K562 (cell line): ENCODE results near the gene CDK5RAP3. TPM values are rescaled to one million over a fixed set of nuclear protein-coding genes. Genes with fewer than 3 reads are reported as not detected.

Experiments used
- ATAC-seq: fragments of 200-7000 bp; cut with Tn5 transposase; 3 replicates; pipeline ENCODE4 v1.9.1; 2020; ENCODE audit warnings: moderate library complexity
- BruUV-seq: library from RNA; stranded (reverse); fragments of 400-500 nt; replicated peaks from 2 replicates; lab custom pipeline; 2021; lab: Mats Ljungman, UMichigan
- CTCF ChIA-PET: fragments of 300-600 bp; formaldehyde crosslinking; extraction: SDS; loops from one replicate; lab custom pipeline; 2021; ENCODE audit warnings: low intra/inter-chr PET ratio; lab: Yijun Ruan, JAX
- POLR2A ChIA-PET: fragments of 300-600, 350-650 bp; sonication (Branson Sonifier 250); formaldehyde crosslinking; extraction: SDS; loops from one replicate; lab custom pipeline; 2021; ENCODE audit warnings: antibody characterized with exemption, inconsistent platforms; lab: Yijun Ruan, JAX
- DNase-seq, 4 experiments: peaks; one replicate each; pipeline versions ENCODE4 v3.0.0 to v3.0.0-alpha.2; 2011 to 2018; ENCODE audit warnings: low spot score in 3 of 4, mixed read lengths in 3 of 4; ENCODE audit errors: extremely low read depth in 1 of 4
- FAIRE-seq: peaks from 2 replicates; lab custom pipeline; 2011; peaks lifted over from hg19 to GRCh38; lab: Jason Lieb, UNC
- H2AFZ ChIP-seq: 2 replicates; pipeline ENCODE4 v1.6.0; 2011; ENCODE audit warnings: low read depth, low read length, control low read depth, inconsistent platforms
- H3K27ac ChIP-seq: fragments of 200-600 bp; 3 replicates; pipeline ENCODE4 v1.8.0; 2011; ENCODE audit warnings: low read depth, mild to moderate bottlenecking, control low read depth, inconsistent platforms, low read length, moderate library complexity, mixed read lengths; ENCODE audit errors: extremely low read depth
- H3K27me3 ChIP-seq, 2 experiments: fragments of 300-600 bp in 1 of 2; 2 replicates in 1 of 2; 3 replicates in 1 of 2; pipeline versions ENCODE4 v1.6.0 to v1.8.0; 2011; ENCODE audit warnings: inconsistent platforms in 2 of 2, low read length in 2 of 2, mild to moderate bottlenecking in 1 of 2, mixed read lengths in 1 of 2, moderate library complexity in 1 of 2; ENCODE audit not compliant: control insufficient read depth in 2 of 2, insufficient read depth in 2 of 2
- H3K36me3 ChIP-seq: fragments of 300-600 bp; 3 replicates; pipeline ENCODE4 v1.8.0; 2011; ENCODE audit warnings: mild to moderate bottlenecking, low read length, inconsistent platforms; ENCODE audit not compliant: control insufficient read depth, insufficient read depth
- H3K4me1 ChIP-seq, 2 experiments: fragments of 200-600 bp in 1 of 2; replicated peaks in 1 of 2; 2 replicates in 1 of 2; 3 replicates in 1 of 2; pipeline versions ENCODE4 v1.5.1 to v1.8.0; 2011; ENCODE audit warnings: inconsistent platforms in 2 of 2, low read length in 2 of 2, mild to moderate bottlenecking in 1 of 2, mixed read lengths in 1 of 2, moderate library complexity in 1 of 2; ENCODE audit not compliant: control insufficient read depth in 2 of 2, insufficient read depth in 2 of 2
- H3K4me2 ChIP-seq: 2 replicates; pipeline ENCODE4 v1.6.1; 2011; ENCODE audit warnings: low read length, control low read depth, inconsistent platforms, mixed read lengths; ENCODE audit not compliant: insufficient read depth
- H3K4me3 ChIP-seq: fragments of 200-600 bp; sonication (generic), shearing (Covaris generic); 2 replicates; pipeline ENCODE4 v1.5.1; 2016; ENCODE audit warnings: control low read depth, inconsistent platforms
- H3K79me2 ChIP-seq: fragments of 200-600 bp; 3 replicates; pipeline ENCODE4 v1.8.0; 2011; ENCODE audit warnings: low read length, inconsistent platforms; ENCODE audit not compliant: control insufficient read depth, insufficient read depth
- H3K9ac ChIP-seq, 2 experiments: 2 replicates each; pipeline versions ENCODE4 v1.6.0 to v1.6.1; 2011; ENCODE audit warnings: low read depth in 2 of 2, low read length in 2 of 2, control low read depth in 1 of 2, inconsistent platforms in 1 of 2, mild to moderate bottlenecking in 1 of 2, mixed read lengths in 1 of 2; ENCODE audit not compliant: insufficient read depth in 1 of 2
- H3K9me1 ChIP-seq: one replicate; pipeline ENCODE4 v1.6.0; 2011; ENCODE audit warnings: inconsistent platforms, mild to moderate bottlenecking, low read length, moderate library complexity; ENCODE audit not compliant: control insufficient read depth, insufficient read depth
- H3K9me3 ChIP-seq: replicated peaks from 2 replicates; pipeline ENCODE4 v1.5.1; 2011; ENCODE audit warnings: low read depth, low read length, inconsistent platforms; ENCODE audit not compliant: control insufficient read depth, insufficient read depth
- H4K20me1 ChIP-seq: replicated peaks from 2 replicates; pipeline ENCODE4 v1.6.1; 2011; ENCODE audit warnings: low read length, inconsistent platforms, mixed read lengths; ENCODE audit not compliant: control insufficient read depth, insufficient read depth
- BCOR ChIP-seq: fragments of 450-650 bp; IDR thresholded peaks from 2 replicates; pipeline ENCODE4 v1.6.1; 2016
- CEBPB ChIP-seq: fragments of 450-650 bp; IDR thresholded peaks from 2 replicates; pipeline ENCODE4 v1.6.1; 2016; ENCODE audit warnings: missing genetic modification characterization, missing compliant biosample characterization
- GABPB1 ChIP-seq: sonication (generic); formaldehyde crosslinking; IDR thresholded peaks from 2 replicates; pipeline ENCODE4 v1.8.0; 2022; ENCODE audit warnings: mild to moderate bottlenecking, missing genetic modification reagents
- PRPF4 ChIP-seq: fragments of 200-400 bp; formaldehyde crosslinking; IDR thresholded peaks from one replicate; pipeline ENCODE4 v1.6.1; 2017; ENCODE audit warnings: low read length, low read depth, mild to moderate bottlenecking; ENCODE audit not compliant: insufficient read depth, poor library complexity, severe bottlenecking
- SMAD3 ChIP-seq: fragments of 450-650 bp; formaldehyde crosslinking; conservative IDR thresholded peaks from 2 replicates; pipeline ENCODE4 v1.4.0; 2020; ENCODE audit warnings: mild to moderate bottlenecking
- SOX6 ChIP-seq: fragments of 450-650 bp; IDR thresholded peaks from 2 replicates; pipeline ENCODE4 v1.6.1; 2014; ENCODE audit warnings: mild to moderate bottlenecking
- TEAD1 ChIP-seq, 2 experiments: fragments of 450-650 bp in 1 of 2; sonication (generic) in 1 of 2; formaldehyde crosslinking; IDR thresholded peaks; 2 replicates each; pipeline versions ENCODE4 v1.4.0 to v1.8.0; 2020 to 2022; ENCODE audit warnings: mild to moderate bottlenecking in 2 of 2, missing genetic modification reagents in 1 of 2
- ZBED1 ChIP-seq: IDR thresholded peaks from 2 replicates; pipeline ENCODE4 v1.6.1; 2014
- WGBS: fragments of 100-300 bp; shearing (Covaris generic); methylation state at CpG from one replicate; pipeline ENCODE4 v1.1.6; 2016; ENCODE audit warnings: low coverage, mixed read lengths; ENCODE audit not compliant: insufficient coverage; ENCODE audit errors: missing lambda C conversion rate; 5-methylcytosine and 5-hydroxymethylcytosine counted together
- in situ Hi-C: fragments of 300-500 bp; cut with MboI; formaldehyde crosslinking; loops from 4 replicates; pipeline ENCODE4 v1.15.0; 2018; ENCODE audit warnings: inconsistent platforms, mixed read lengths
- intact Hi-C: fragments of 100-400 bp; cut with micrococcal nuclease; formaldehyde crosslinking; loops from 2 replicates; pipeline ENCODE4 v1.14.2; 2022
- polyA plus RNA-seq, 8 experiments: library from polyadenylated mRNA; depleted of rRNA in 4 of 8; stranded (reverse) in 5 of 8; unstranded in 3 of 8; fragments of >200 nt; fragmentation: Nextera tagmentation in 2 of 8; fragmentation: Illumina TruSeq in 1 of 8; extraction: Ambion mirVana in 2 of 8; extraction: Trizol in 1 of 8; gene quantifications; 2 replicates each; pipeline versions ENCODE4 v1.2.1 to v1.2.3, GENCODE V29; 2011 to 2014; ENCODE audit warnings: inconsistent platforms in 1 of 8, missing spikeins in 1 of 8
- total RNA-seq, 7 experiments: library from RNA; depleted of rRNA in 6 of 7; stranded (reverse); fragments of >200 nt in 6 of 7; fragmentation: Illumina TruSeq in 2 of 7; extraction: Trizol in 2 of 7; gene quantifications; 2 replicates each; pipeline versions ENCODE4 v1.2.1 to v1.2.3, GENCODE V29; 2011 to 2021; ENCODE audit warnings: low replicate concordance in 1 of 7
- TF ChIP-seq, protein P1 (sequence below): sonication (generic); formaldehyde crosslinking; IDR thresholded peaks from 2 replicates; pipeline ENCODE4 v1.8.0; 2023; ENCODE audit warnings: mild to moderate bottlenecking, missing genetic modification reagents
- TF ChIP-seq, protein P2 (sequence below), 2 experiments: fragments of 450-650 bp; IDR thresholded peaks; 2 replicates each; pipeline ENCODE4 v1.6.1; 2018; ENCODE audit warnings: mild to moderate bottlenecking in 2 of 2, low read depth in 1 of 2; ENCODE audit not compliant: partially characterized antibody in 2 of 2
- TF ChIP-seq, protein P3 (sequence below): fragments of 450-650 bp; IDR thresholded peaks from 2 replicates; pipeline ENCODE4 v1.7.1; 2018; ENCODE audit warnings: mild to moderate bottlenecking, low read depth; ENCODE audit not compliant: partially characterized antibody

The CDK5RAP3 gene
- total and polyA plus RNA-seq, 9 of the 15 experiments (the other 6 are each of a cell fraction or from before 2014, with no cell fraction given) = 44.2 to 202 (median 91.5) TPM

DNA sequence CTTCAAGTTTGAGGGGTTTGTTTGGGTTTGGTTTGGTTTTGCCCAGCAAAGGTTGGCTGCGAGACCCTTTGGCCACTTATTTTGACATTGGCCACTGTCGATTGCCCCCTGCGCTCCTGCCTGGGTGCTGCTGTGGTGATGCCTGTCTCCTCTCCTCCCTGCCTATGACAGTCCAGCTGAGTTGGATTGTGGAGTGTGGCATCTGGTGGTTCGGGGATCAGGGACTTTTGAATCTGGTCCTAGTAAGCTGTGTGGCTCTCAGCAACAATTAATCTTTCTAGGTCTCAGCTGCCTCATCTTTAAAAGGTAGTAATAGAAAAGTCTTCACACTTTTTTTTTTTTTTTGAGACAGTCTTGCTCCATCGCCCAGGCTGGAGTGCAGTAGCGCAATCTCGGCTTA lies 27.1 kb downstream of the CDK5RAP3 start:
- H4K20me1 ChIP-seq = no peaks in the 10 kb centered on the region
- 54% methylated on average over 6 of the region's 7 CpGs for WGBS
- intact Hi-C loops (no loop called here), in situ Hi-C loops (no loop called here)
- H3K36me3 ChIP-seq = no peaks in the 10 kb centered on the region
- ChIA-PET POLR2A (interaction anchor here (1.0 kb wide), 1 partner anchor 10 kb away, joined by 3 read pairs; no protein-coding TSS in a partner anchor), CTCF (no interaction called here)
- H3K79me2 ChIP-seq = no peaks in the 10 kb centered on the region
- H3K27ac ChIP-seq = no peak overlapping the region
- BruUV-seq = no TSS peak
- H3K4me3 ChIP-seq = no peak overlapping the region
- DNase-seq = no peak
- ATAC-seq = no peak
- no peak for FAIRE-seq
- no peaks in the 10 kb centered on the region for H3K9me1 ChIP-seq
- H3K9me3 ChIP-seq = no peaks in the 10 kb centered on the region
- H3K27me3 ChIP-seq = no peaks in the 10 kb centered on the region
- H3K9ac ChIP-seq = no peak overlapping the region
- H2AFZ ChIP-seq = no peak overlapping the region
- H3K4me1 ChIP-seq = peaks cover 24 to 30% of the 10 kb centered on the region in 2 experiments
- H3K4me2 ChIP-seq = no peak overlapping the region
- TF ChIP-seq, protein P1, sequence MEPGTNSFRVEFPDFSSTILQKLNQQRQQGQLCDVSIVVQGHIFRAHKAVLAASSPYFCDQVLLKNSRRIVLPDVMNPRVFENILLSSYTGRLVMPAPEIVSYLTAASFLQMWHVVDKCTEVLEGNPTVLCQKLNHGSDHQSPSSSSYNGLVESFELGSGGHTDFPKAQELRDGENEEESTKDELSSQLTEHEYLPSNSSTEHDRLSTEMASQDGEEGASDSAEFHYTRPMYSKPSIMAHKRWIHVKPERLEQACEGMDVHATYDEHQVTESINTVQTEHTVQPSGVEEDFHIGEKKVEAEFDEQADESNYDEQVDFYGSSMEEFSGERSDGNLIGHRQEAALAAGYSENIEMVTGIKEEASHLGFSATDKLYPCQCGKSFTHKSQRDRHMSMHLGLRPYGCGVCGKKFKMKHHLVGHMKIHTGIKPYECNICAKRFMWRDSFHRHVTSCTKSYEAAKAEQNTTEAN (CRISPR knock-in tag) = no peak
- TF ChIP-seq BCOR = no peak
- TF ChIP-seq, protein P2, sequence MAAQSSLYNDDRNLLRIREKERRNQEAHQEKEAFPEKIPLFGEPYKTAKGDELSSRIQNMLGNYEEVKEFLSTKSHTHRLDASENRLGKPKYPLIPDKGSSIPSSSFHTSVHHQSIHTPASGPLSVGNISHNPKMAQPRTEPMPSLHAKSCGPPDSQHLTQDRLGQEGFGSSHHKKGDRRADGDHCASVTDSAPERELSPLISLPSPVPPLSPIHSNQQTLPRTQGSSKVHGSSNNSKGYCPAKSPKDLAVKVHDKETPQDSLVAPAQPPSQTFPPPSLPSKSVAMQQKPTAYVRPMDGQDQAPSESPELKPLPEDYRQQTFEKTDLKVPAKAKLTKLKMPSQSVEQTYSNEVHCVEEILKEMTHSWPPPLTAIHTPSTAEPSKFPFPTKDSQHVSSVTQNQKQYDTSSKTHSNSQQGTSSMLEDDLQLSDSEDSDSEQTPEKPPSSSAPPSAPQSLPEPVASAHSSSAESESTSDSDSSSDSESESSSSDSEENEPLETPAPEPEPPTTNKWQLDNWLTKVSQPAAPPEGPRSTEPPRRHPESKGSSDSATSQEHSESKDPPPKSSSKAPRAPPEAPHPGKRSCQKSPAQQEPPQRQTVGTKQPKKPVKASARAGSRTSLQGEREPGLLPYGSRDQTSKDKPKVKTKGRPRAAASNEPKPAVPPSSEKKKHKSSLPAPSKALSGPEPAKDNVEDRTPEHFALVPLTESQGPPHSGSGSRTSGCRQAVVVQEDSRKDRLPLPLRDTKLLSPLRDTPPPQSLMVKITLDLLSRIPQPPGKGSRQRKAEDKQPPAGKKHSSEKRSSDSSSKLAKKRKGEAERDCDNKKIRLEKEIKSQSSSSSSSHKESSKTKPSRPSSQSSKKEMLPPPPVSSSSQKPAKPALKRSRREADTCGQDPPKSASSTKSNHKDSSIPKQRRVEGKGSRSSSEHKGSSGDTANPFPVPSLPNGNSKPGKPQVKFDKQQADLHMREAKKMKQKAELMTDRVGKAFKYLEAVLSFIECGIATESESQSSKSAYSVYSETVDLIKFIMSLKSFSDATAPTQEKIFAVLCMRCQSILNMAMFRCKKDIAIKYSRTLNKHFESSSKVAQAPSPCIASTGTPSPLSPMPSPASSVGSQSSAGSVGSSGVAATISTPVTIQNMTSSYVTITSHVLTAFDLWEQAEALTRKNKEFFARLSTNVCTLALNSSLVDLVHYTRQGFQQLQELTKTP (IDR thresholded peaks at IDR 0.05; ENCODE audit: low read depth in 1 of 2, partially characterized antibody in 2 of 2) = no peak
- TF ChIP-seq PRPF4 = no peak
- TF ChIP-seq SMAD3 (CRISPR knock-in tag) = no peak
- TF ChIP-seq TEAD1 (CRISPR knock-in tag; IDR thresholded peaks at IDR 0.05) = no peak
- no peak for TF ChIP-seq GABPB1 (CRISPR knock-in tag)
- no peak for TF ChIP-seq CEBPB (tag)
- TF ChIP-seq SOX6 = no peak
- no peak for TF ChIP-seq ZBED1
- TF ChIP-seq, protein P3, sequence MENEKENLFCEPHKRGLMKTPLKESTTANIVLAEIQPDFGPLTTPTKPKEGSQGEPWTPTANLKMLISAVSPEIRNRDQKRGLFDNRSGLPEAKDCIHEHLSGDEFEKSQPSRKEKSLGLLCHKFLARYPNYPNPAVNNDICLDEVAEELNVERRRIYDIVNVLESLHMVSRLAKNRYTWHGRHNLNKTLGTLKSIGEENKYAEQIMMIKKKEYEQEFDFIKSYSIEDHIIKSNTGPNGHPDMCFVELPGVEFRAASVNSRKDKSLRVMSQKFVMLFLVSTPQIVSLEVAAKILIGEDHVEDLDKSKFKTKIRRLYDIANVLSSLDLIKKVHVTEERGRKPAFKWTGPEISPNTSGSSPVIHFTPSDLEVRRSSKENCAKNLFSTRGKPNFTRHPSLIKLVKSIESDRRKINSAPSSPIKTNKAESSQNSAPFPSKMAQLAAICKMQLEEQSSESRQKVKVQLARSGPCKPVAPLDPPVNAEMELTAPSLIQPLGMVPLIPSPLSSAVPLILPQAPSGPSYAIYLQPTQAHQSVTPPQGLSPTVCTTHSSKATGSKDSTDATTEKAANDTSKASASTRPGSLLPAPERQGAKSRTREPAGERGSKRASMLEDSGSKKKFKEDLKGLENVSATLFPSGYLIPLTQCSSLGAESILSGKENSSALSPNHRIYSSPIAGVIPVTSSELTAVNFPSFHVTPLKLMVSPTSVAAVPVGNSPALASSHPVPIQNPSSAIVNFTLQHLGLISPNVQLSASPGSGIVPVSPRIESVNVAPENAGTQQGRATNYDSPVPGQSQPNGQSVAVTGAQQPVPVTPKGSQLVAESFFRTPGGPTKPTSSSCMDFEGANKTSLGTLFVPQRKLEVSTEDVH = no peak
